ENCODE results near the gene HDAC7.

- no peak for TF ChIP-seq POLR2A (IDR thresholded peaks at IDR 0.05)
- TF ChIP-seq CTCF (IDR thresholded peaks at IDR 0.05), result no peak
Observed at GRCh38 chr12:47736877-47737676, 82.6 kb downstream of the HDAC7 start.
